ES-I3 (cell line): ENCODE measurements around the gene RAB41.
A peak's percentile ranks its signal among the peaks of the same experiment; 100 is the strongest.
"Not testable (repeated sequence)": the region's sequence is repeated elsewhere in the genome, so short reads cannot be mapped to it uniquely, and the experiment has no call there.

Experiments used
- H3K36me3 ChIP-seq: 2 replicates; pipeline ENCODE4 v1.6.1; 2013; ENCODE audit warnings: mild to moderate bottlenecking, low read length, control low read depth, moderate library complexity; ENCODE audit not compliant: insufficient read depth
- H3K4me1 ChIP-seq: 2 replicates; pipeline ENCODE4 v1.6.1; 2013; ENCODE audit warnings: mild to moderate bottlenecking, control low read depth, low read length; ENCODE audit not compliant: insufficient read depth
- H3K9ac ChIP-seq: 2 replicates; pipeline ENCODE4 v1.6.1; 2013; ENCODE audit warnings: low read depth, mild to moderate bottlenecking, low read length, moderate library complexity
- H3K9me3 ChIP-seq: 2 replicates; pipeline ENCODE4 v1.6.1; 2013; ENCODE audit warnings: mild to moderate bottlenecking, low read length, moderate library complexity; ENCODE audit not compliant: control insufficient read depth, insufficient read depth

Gene RAB41

DNA sequence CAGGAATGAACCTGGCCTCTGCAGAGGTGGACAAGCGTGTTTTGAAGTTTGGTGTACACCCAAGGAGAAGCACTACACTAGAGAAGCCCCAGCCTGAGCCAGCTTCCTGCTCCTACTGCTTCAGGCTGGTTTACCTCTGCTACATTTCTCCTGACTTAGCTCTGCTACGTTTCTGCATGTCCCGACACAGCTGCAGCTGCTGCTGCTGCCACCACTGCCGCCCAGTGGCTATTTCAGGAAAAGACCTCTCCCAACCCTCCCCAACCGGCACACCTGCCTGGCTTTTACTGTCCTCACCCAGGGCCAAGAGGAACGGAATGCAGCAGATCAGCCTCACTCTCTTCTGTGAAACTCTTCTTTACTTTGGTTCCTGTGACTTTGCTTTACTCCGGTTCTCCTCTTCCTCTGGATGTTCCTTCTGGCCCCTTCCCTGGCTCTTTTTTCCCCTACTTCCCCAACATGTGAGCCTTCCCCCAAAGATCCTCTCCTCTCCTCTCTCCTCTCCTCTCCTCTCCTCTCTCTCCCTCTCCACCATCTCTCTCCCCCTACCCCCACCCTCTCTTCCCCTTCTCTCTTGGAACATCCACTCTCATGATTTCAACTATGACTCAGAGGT is 18.9 kb upstream of the RAB41 start:
- no peaks in the 10 kb centered on the region; the same call in 1 of the 2 replicates for H3K4me1 ChIP-seq
- no peak overlapping the region for H3K9ac ChIP-seq
- H3K9me3 ChIP-seq = no peaks in the 10 kb centered on the region
- no peaks in the 10 kb centered on the region for H3K36me3 ChIP-seq

DNA sequence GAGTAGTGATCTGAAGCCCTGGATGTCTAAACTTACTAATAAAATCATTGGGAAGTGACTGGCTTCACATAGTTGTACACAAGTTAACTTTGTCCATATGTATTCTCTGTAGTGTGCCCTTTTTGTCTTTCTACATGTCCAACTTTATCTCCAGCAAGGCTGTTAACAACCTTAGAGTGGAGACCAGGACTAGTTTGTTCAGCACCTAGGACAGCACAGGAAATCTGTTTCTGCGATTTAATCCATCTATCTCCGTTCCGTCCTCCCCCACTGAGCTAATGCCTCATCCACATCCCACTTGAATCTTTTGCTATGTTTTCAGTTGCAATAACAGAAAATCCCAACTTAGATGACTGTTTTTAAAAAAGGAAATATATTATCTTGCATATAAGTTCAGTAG is 17.2 kb upstream of the RAB41 start:
- Histone ChIP-seq H3K9ac (no peak overlapping the region), H3K9me3 (no peaks in the 10 kb centered on the region)

DNA sequence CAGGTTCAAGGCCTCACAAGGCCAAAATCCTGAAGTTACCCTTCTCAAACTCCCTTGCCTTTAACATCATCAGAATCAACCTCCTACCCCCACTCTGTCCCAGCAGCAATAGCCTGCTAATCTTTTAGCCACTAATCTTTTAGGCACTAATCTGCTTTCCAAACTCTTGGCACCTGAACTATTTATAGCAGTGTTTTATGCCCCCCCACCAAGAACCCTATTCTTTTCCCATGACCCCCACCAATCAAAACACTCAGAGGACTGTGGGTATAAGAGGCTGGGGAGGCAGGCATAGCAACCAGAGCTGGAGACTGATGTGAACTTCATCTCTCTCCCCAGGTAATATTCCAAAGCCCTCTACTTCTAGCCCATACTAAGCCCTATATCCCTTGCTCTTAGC is 13.9 kb upstream of the RAB41 start, which contains the start of gene ARR3:
ARR3 (plus strand) TSS at position 301 of the 400 bp plus-strand sequence. CDS start 1,052 bp downstream, outside the sequence.
- no peaks in the 10 kb centered on the region for H3K9me3 ChIP-seq

More for the DNA sequence above, 17.2 kb upstream of the RAB41 start:
- H3K36me3 ChIP-seq = no peaks in the 10 kb centered on the region
- no peaks in the 10 kb centered on the region; the same call in 1 of the 2 replicates for H3K4me1 ChIP-seq

DNA sequence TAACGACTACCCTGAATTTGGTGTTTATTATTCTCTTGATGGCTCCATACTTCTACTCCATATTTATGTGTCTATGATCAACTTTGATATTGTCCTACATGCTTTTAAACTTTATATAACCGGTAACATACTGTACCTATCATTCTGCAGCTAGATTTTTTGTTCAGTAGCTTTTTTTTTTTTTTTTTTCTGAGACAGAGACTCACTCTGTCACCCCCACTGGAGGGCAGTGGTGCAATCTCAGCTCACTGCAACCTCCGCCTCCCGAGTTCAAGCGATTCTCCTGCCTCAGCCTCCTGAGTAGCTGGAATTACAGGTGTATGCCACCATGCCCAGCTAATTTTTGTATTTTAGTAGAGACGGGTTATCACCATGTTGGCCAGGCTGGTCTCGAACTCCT is 7.9 kb upstream of the RAB41 start:
- H3K4me1 ChIP-seq, H3K9ac ChIP-seq, H3K36me3 ChIP-seq, H3K9me3 ChIP-seq: not testable (repeated sequence)

More for the DNA sequence above, 13.9 kb upstream of the RAB41 start, which contains the start of gene ARR3:
- no peaks in the 10 kb centered on the region for H3K36me3 ChIP-seq
- H3K4me1 ChIP-seq = no peaks in the 10 kb centered on the region
- H3K9ac ChIP-seq = no peak within 1 kb of the TSS

DNA sequence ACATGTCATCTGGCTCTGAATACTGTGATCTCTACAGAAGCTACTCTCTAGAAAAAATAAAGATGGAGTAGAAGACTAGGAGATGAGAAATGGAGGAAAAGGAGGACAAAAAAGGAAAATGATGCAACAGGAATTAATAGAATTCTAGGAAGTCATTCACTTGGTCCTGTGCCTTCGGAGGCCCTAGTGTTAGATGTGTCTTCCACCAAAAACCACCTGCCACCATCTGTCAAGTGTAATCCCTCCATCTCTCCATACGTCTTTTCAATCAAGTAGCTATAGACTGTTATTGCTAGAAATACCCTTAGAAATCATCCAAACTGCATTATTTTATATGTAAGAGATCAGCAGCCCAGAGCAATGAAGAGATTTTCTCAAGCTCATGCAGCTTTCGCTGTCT is 2.9 kb upstream of the RAB41 start:
- Histone ChIP-seq H3K9me3 (no peaks in the 10 kb centered on the region), H3K36me3 (no peaks in the 10 kb centered on the region)

DNA sequence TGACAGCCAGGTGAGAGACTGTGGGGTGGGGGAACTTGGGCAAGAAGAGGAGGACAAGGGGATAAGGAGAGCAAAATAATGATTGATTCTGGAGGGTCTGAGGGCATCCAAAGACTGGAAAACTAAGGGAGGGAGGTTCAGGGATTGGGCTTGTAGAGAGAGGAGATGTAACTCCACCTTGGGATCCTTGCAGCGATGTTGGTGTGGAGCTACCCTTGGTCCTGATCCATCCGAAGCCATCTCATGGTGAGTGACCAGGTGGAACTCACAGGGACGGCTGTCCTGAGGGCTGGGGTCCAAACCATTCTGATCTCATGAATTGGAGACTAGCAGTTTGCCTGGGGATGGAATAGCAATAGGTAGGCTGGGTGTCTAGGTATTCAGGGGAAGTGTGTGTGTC is 1.4 kb upstream of the RAB41 start:
- no peaks in the 10 kb centered on the region for H3K9me3 ChIP-seq
- H3K36me3 ChIP-seq = no peaks in the 10 kb centered on the region
- no peaks in the 10 kb centered on the region for H3K4me1 ChIP-seq

More for the DNA sequence above, 2.9 kb upstream of the RAB41 start:
- no peaks in the 10 kb centered on the region for H3K4me1 ChIP-seq
- no peak overlapping the region for H3K9ac ChIP-seq

DNA sequence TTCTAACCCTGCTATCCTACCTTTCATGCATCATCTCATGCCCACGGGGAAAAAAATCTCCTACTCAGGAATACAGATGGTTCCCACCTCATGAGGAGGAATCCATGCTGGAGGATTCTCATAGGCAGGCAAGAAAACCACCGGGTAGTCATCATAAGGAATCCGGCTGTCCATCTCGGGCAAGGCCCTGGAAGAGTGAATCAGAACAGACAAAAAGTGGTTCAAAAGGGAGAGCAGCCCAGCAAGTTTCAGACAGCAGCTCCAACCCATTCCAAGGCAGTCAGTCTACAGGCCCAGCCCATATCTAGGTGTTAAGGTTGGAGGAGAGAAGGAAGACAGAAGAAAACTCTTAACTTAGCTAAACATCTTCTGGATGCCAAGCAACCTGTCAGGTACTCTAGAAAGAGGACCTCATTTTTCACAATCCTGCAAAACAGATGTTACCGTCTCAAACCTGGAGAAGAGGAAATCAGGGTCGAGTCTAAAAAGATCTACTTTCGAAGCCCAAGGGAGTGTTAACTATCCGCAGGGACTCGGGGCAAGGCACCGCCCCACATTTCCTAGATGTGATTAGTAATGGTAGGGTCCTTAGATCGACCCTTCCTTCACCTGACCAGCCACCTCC is 7.3 kb downstream of the RAB41 start:
- H3K4me1 ChIP-seq = no peaks in the 10 kb centered on the region
- peaks cover 9% of the 10 kb centered on the region; the same call in 1 of the 2 replicates for H3K36me3 ChIP-seq
- H3K9me3 ChIP-seq = no peaks in the 10 kb centered on the region

More for the DNA sequence above, 1.4 kb upstream of the RAB41 start:
- H3K9ac ChIP-seq = no peak overlapping the region

DNA sequence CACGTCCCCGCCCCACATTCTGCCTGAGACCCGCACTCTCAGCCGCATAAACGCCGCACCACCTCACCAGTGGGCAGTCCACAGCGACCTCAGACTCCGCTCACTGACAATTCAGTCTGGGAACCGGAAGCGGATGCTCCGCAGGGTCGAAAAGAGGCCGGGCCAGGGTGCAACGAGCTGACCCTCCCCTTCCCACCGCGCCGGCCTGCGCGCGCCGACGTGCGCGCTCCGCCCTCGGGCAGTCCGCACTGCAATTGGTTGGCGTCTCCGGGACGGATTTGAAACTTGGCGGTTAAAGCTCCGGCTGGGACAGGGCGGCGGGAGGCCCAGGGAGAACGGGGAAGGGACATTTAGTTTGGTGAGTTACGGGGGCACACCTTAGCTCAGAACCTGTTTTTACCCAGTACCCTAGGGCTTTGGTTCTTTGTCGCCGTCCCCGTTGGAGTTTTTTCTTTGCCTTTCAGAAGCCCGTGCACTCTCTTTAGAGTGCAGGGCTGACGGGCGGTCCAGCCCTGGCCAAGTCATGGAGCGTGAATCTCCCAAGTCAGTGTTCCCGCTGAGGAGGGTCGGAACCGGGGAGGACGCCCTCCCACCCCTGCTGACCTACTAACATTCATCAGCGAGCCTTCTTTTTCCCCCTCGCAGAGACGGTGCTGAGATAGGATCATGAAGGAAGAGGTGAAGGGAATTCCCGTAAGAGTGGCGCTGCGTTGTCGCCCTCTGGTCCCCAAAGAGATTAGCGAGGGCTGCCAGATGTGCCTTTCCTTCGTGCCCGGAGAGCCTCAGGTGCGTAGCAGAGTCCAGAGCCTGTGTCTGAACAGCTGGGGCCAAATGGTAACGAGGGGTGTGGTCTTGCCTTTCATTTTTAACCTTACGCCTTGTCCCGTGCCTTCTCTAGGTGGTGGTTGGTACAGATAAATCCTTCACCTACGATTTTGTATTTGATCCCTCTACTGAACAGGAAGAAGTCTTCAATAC is 8.1 kb downstream of the RAB41 start, which contains the start of the genes KIF4A and PDZD11:
KIF4A (plus strand) TSS at position 312 of the 978 bp plus-strand sequence; CDS start at position 667, 355 bp downstream.
PDZD11 (minus strand) TSS at position 135 of the 978 bp plus-strand sequence. CDS start 586 bp downstream, outside the sequence.
- H3K36me3 ChIP-seq = peaks cover 9% of the 10 kb centered on the region; the same call in 1 of the 2 replicates
- peak within 1 kb of the TSS; percentile 68 for H3K9ac ChIP-seq
- H3K4me1 ChIP-seq = no peaks in the 10 kb centered on the region
- H3K9me3 ChIP-seq = no peaks in the 10 kb centered on the region

More for the DNA sequence above, 7.3 kb downstream of the RAB41 start:
- H3K9ac ChIP-seq = peak overlapping the region; percentile 68

DNA sequence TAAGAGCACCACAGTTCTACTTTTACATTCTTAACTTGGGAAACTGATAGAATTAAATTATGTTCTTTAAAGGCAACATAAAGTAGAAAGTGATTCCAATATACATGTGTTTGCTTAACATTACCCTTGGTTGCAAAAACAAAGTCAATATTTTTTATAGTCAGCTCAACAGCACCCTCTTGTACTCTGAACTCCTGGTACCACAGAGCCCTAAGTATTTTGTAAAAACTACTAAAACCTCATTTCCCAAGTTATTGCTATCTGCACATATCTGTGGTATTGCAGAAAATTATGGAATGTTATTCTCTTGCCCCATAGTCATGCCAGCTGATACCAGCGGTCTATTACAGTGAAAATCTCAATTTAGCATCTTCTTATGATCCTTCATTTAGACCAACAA is 10.8 kb downstream of the RAB41 start:
- Histone ChIP-seq H3K9ac (no peak overlapping the region), H3K36me3 (peaks cover 3% of the 10 kb centered on the region; the same call in 1 of the 2 replicates), H3K4me1 (no peaks in the 10 kb centered on the region), H3K9me3 (no peaks in the 10 kb centered on the region)

DNA sequence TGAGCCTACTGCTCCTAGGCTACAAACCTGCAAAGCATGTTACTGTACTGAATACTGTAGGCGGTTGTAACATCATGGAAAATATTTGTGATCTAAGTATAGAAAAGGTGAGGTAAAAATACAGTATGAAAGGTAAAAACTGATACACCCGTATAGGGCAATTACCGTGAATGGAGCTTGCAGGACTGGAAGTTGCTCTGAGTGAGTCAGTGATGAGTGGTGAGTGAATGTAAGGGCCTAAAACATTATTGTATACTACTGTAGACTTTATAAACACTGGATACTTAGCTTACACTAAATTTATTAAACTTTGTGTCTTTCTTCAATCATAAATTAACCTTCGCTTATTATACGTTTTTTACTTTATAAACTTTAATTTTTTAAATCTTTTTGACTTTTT is 11.6 kb downstream of the RAB41 start:
- Histone ChIP-seq H3K9me3 (no peaks in the 10 kb centered on the region), H3K36me3 (peaks cover 3% of the 10 kb centered on the region; the same call in 1 of the 2 replicates), H3K4me1 (no peaks in the 10 kb centered on the region), H3K9ac (no peak overlapping the region)

DNA sequence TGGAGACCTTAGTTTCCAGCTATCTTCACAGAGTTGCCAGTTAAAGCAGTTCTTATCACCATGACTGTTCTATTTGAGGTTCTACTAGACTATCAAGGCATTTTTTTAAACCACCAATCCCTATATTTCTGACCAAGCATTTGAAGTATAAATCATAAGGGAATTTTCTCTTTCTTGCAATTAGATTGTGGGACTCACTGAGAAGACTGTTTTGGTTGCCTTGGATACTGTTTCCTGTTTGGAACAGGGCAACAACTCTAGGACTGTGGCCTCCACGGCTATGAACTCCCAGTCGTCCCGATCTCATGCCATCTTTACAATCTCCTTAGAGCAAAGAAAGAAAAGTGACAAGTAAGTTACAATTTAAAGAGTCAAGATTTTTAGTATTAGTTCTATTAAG is 19.7 kb downstream of the RAB41 start:
- no peak overlapping the region for H3K9ac ChIP-seq
- no peaks in the 10 kb centered on the region for H3K9me3 ChIP-seq
- no peaks in the 10 kb centered on the region for H3K4me1 ChIP-seq
- no peaks in the 10 kb centered on the region for H3K36me3 ChIP-seq

DNA sequence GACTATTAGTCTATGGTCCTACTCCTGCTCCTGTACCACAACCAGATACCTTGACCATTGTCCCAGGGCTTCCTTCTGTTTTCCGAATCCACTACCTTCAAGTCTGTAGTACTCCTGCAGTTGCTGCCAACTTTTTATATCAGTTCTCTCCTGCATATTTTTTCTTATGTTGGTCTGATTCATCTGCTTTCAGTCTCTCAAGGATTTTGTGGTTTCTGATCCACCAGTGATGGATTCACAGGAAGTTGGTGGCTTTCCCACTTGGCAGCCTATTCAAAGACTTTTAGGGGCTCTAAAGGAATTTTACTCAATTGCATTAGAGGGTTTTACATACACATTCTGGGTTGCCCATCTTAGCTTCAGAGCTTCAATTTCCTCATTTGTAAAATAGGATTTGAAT is 31.5 kb downstream of the RAB41 start:
- Histone ChIP-seq H3K36me3 (no peaks in the 10 kb centered on the region), H3K4me1 (no peaks in the 10 kb centered on the region), H3K9ac (no peak overlapping the region), H3K9me3 (no peaks in the 10 kb centered on the region)

DNA sequence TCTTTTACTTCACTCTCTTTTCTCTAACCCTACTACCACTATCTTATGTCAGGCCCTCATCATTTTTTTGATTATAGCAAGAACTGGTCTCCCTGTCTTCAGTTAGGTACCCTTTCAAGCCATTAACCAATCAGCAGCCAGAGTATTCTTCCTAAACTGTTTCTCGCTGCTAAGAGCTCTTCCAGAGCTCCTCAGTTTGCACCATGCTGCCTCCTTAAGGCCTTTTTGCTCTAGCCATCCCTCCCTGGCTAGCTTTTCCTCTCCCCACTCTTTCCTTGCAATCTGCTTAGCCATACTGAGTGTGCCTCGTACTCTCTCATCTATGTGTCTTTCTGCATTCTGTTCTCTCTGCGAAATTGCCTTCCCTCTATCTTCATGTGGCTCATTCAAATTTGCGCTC is 40.8 kb downstream of the RAB41 start:
- no peak overlapping the region for H3K9ac ChIP-seq
- no peaks in the 10 kb centered on the region for H3K36me3 ChIP-seq
- H3K4me1 ChIP-seq = no peaks in the 10 kb centered on the region
- no peaks in the 10 kb centered on the region for H3K9me3 ChIP-seq

DNA sequence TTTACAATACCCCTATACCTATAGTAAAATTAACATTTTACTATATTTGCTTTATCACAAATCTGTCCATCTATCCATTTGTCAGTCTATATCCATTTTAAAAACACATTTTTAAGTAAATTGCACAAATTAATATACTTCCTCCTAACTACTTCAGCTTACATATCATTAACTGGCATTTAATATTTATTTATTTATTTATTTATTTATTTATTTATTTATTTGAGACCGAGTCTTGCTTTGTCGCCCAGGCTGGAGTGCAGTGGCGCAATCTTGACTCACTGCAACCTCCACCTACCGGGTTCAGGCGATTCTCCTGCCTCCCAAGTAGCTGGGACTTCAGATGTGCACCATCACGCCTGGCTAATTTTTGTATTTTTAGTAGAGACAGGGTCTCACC is 41.7 kb downstream of the RAB41 start:
- H3K9ac ChIP-seq, H3K9me3 ChIP-seq, H3K4me1 ChIP-seq, H3K36me3 ChIP-seq: not testable (repeated sequence)
